SU-DHL-6 (cell line): Measurements from ENCODE around the gene INSC.

Source experiments
- H2AFZ ChIP-seq: fragments of 200-600 bp; sonication (generic); 2 replicates; pipeline ENCODE4 v1.6.1; 2014; ENCODE audit warnings: low read depth, mild to moderate bottlenecking, moderate library complexity, mixed read lengths, antibody characterized with exemption, low read length; ENCODE audit not compliant: severe bottlenecking
- H3F3A ChIP-seq: fragments of 200-600 bp; shearing (Covaris generic); 2 replicates; pipeline ENCODE4 v1.6.0; 2016; ENCODE audit warnings: antibody characterized with exemption, mild to moderate bottlenecking; ENCODE audit not compliant: insufficient read depth
- H3K27ac ChIP-seq: fragments of 200-600 bp; sonication (generic); 2 replicates; pipeline ENCODE4 v1.5.1; 2016; ENCODE audit warnings: low read depth, mild to moderate bottlenecking, low read length, moderate library complexity, mixed read lengths
- H3K27me3 ChIP-seq: fragments of 200-600 bp; sonication (generic), shearing (Covaris generic); 2 replicates; pipeline ENCODE4 v1.6.0; 2014; ENCODE audit warnings: mild to moderate bottlenecking, low read length
- H3K36me3 ChIP-seq: fragments of 200-600 bp; sonication (generic); 2 replicates; pipeline ENCODE4 v1.6.1; 2014; ENCODE audit warnings: mild to moderate bottlenecking, low read length, mixed read lengths
- H3K4me2 ChIP-seq: fragments of 300-600, 200-600 bp; shearing (Covaris generic), sonication (generic); 2 replicates; pipeline ENCODE4 v1.6.0; 2014; ENCODE audit warnings: low read length, low read depth, mild to moderate bottlenecking; ENCODE audit not compliant: poor library complexity, severe bottlenecking
- H3K4me3 ChIP-seq: fragments of 200-600 bp; sonication (generic); 2 replicates; pipeline ENCODE4 v1.5.1; 2014; ENCODE audit warnings: antibody characterized with exemption, low read length, mild to moderate bottlenecking, mixed read lengths; ENCODE audit not compliant: insufficient read depth, poor library complexity, severe bottlenecking
- H3K79me2 ChIP-seq: fragments of 200-600 bp; sonication (generic); 2 replicates; pipeline ENCODE4 v1.6.1; 2014; ENCODE audit warnings: mild to moderate bottlenecking, low read length, moderate library complexity; ENCODE audit not compliant: insufficient read depth
- H3K9ac ChIP-seq: fragments of 200-600 bp; sonication (generic); 2 replicates; pipeline ENCODE4 v1.7.0; 2014; ENCODE audit warnings: mild to moderate bottlenecking, low read length
- H3K9me2 ChIP-seq: fragments of 200-600 bp; sonication (generic); replicated peaks from 2 replicates; pipeline ENCODE4 v1.6.1; 2014; ENCODE audit warnings: low read length; ENCODE audit not compliant: insufficient read depth
- H3K9me3 ChIP-seq: fragments of 200-600 bp; sonication (generic); 2 replicates; pipeline ENCODE4 v1.6.1; 2014; ENCODE audit warnings: low read length, mixed read lengths; ENCODE audit not compliant: insufficient read depth
- H4K20me1 ChIP-seq: fragments of 200-600 bp; sonication (generic); 2 replicates; pipeline ENCODE4 v1.6.1; 2014; ENCODE audit warnings: low read depth, mild to moderate bottlenecking, antibody characterized with exemption, low read length, moderate library complexity, mixed read lengths
- CTCF ChIP-seq: fragments of 200-600 bp; sonication (generic); IDR thresholded peaks from one replicate; pipeline ENCODE4 v1.5.1; 2017; ENCODE audit warnings: antibody characterized with exemption, mild to moderate bottlenecking, low read length, moderate library complexity; ENCODE audit not compliant: insufficient read depth, poor library complexity, severe bottlenecking
- EZH2phosphoT487 ChIP-seq: fragments of 200-600 bp; sonication (generic), shearing (Covaris generic); conservative IDR thresholded peaks from 2 replicates; pipeline ENCODE4 v1.6.1; 2018; ENCODE audit warnings: mild to moderate bottlenecking, antibody characterized with exemption, low read length, moderate library complexity, mixed read lengths

INSC gene

GRCh38 chr11:15123849-15124248 lies 9.1 kb downstream of the INSC start:
- Histone ChIP-seq H3K9me2 (no peaks in the 10 kb centered on the region), H4K20me1 (no peaks in the 10 kb centered on the region), H3K36me3 (no peaks in the 10 kb centered on the region), H3K4me3 (no peak overlapping the region), H3K79me2 (no peaks in the 10 kb centered on the region), H3K9ac (no peak overlapping the region), H3F3A (no peaks in the 10 kb centered on the region), H3K27ac (no peak overlapping the region), H3K9me3 (no peaks in the 10 kb centered on the region), H3K4me2 (no peak overlapping the region), H3K27me3 (no peaks in the 10 kb centered on the region), H2AFZ (no peak overlapping the region)
- TF ChIP-seq EZH2phosphoT487 (no peak), CTCF (no peak)

- no peak overlapping the region for H3K4me2 ChIP-seq
- no peaks in the 10 kb centered on the region for H3F3A ChIP-seq
- H2AFZ ChIP-seq: no peak overlapping the region
- no peak overlapping the region for H3K27ac ChIP-seq
- H3K9me3 ChIP-seq: no peaks in the 10 kb centered on the region
- H3K36me3 ChIP-seq: no peaks in the 10 kb centered on the region
- no peaks in the 10 kb centered on the region for H3K27me3 ChIP-seq
- no peak overlapping the region for H3K9ac ChIP-seq
- no peak for TF ChIP-seq CTCF
- no peak for TF ChIP-seq EZH2phosphoT487
- H3K79me2 ChIP-seq: no peaks in the 10 kb centered on the region
- H3K9me2 ChIP-seq: no peaks in the 10 kb centered on the region
- no peaks in the 10 kb centered on the region for H4K20me1 ChIP-seq
- H3K4me3 ChIP-seq: no peak overlapping the region
Observed at GRCh38 chr11:15124528-15124927, 9.8 kb downstream of the INSC start.

DNA sequence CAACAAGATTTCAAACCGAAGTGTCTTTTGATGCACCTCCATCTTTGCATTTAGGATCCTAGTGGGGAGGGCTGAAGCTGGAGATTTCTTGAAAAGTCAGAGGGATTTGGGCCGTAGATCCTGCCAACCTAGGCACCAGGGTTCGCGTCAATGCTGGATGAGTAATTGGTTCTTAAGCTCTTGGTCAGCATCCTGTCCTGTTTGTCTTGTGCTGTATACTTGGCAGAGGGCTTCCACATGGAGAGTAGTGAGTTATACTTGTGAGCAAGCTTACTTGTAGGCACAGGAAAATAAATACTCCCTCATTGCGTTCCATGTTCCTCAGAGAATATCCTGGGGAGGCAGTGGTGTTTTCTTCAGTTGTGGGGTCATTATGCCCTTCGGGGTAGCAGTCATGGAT lies 12.6 kb downstream of the INSC start:
- Histone ChIP-seq H4K20me1 (no peaks in the 10 kb centered on the region), H3K9ac (no peak overlapping the region), H3F3A (no peaks in the 10 kb centered on the region), H3K9me2 (no peaks in the 10 kb centered on the region), H3K79me2 (no peaks in the 10 kb centered on the region), H3K27ac (no peak overlapping the region), H3K27me3 (no peaks in the 10 kb centered on the region), H3K36me3 (no peaks in the 10 kb centered on the region), H3K4me2 (no peak overlapping the region), H3K4me3 (no peak overlapping the region), H2AFZ (no peak overlapping the region), H3K9me3 (no peaks in the 10 kb centered on the region)
- TF ChIP-seq EZH2phosphoT487: no peak

- no peaks in the 10 kb centered on the region for H3K27me3 ChIP-seq
- no peaks in the 10 kb centered on the region for H3K79me2 ChIP-seq
- TF ChIP-seq EZH2phosphoT487 (no peak), CTCF (no peak)
- no peak overlapping the region for H2AFZ ChIP-seq
- no peaks in the 10 kb centered on the region for H3K36me3 ChIP-seq
- H3K9me2 ChIP-seq: no peaks in the 10 kb centered on the region
- no peak overlapping the region for H3K4me2 ChIP-seq
- H3K27ac ChIP-seq: no peak overlapping the region
- no peak overlapping the region for H3K4me3 ChIP-seq
- no peaks in the 10 kb centered on the region for H4K20me1 ChIP-seq
- no peak overlapping the region for H3K9ac ChIP-seq
- no peaks in the 10 kb centered on the region for H3K9me3 ChIP-seq
- no peaks in the 10 kb centered on the region for H3F3A ChIP-seq
Observed at GRCh38 chr11:15128621-15129020, 13.9 kb downstream of the INSC start.
